ENCODE measurements around the gene TP73.

TP73 gene

GRCh38 chr1:3634059-3634800 lies 18.1 kb upstream of the TP73 start:
- DNase-seq (ENCODE audit: low read depth) = no peak

- no peak for DNase-seq (ENCODE audit: low read depth)
These were observed 16.2 kb upstream of the TP73 start for GRCh38 chr1:3636080-3636479.

DNA sequence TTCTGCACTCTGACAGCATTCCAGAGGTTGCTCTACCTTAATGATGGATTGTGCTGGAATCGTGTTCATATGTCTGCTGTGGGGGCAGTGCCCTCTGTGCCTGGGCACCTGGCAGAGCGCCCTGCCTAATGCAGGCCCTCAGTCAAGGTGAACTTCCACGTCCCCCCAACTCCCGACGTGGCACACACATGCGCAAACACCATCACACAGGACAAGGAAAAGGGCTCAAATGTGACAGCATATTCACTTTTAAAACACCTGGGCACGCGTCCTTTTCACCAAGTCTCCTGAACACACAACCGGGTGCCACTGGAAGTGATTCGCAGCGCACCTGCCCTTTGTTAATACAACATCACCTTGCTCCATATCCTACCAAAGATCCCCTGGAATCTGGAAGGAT lies 15.8 kb upstream of the TP73 start:
- DNase-seq (ENCODE audit: low read depth) = no peak

GRCh38 chr1:3638027-3638426 lies 14.3 kb upstream of the TP73 start:
- no peak for DNase-seq (ENCODE audit: low read depth)

DNA sequence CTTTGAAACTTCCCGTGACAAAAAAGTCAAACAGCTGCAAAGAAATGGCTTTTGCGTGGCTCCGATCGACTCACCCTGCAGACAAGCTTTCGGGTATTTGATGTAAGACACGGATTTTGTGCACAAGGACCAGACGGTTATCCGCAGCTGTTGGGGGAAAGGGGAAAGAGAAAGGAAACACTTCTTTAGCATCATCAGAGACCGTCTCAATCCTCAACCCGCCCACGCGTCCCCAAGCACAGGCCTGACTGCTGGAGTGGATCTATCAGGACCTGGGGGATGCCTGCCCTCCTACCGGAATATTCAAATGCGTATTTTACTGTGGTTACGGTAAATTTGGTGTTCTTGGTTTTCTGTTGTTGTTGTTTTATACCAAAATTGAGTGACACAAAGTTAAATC lies 13.6 kb upstream of the TP73 start:
- DNase-seq (ENCODE audit: low read depth) = no peak

DNA sequence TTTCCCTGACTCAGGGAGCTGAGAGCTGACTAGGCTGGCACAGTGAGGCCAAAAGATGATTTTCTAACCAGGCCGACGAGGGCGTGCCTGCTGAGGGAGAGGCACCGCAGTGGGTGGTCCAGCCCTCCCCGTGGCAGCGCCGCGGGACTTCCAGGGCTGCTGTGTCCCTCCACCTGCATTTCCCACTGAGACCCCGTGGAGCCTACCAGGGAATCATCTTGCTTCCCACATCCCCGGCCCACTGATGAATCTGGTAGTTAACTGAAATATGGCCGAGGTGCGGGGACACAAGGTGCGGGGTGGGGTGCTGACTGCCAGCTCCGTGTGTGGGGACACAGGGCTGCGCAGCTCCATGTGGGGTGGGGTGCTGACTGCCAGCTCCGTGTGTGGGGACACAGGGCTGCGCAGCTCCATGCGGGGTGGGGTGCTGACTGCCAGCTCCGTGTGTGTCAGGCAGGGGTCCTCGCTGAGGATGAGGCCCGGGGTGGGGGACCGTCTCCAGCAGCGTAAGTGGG lies 12.9 kb upstream of the TP73 start:
- DNase-seq (ENCODE audit: low read depth) = no peak

DNA sequence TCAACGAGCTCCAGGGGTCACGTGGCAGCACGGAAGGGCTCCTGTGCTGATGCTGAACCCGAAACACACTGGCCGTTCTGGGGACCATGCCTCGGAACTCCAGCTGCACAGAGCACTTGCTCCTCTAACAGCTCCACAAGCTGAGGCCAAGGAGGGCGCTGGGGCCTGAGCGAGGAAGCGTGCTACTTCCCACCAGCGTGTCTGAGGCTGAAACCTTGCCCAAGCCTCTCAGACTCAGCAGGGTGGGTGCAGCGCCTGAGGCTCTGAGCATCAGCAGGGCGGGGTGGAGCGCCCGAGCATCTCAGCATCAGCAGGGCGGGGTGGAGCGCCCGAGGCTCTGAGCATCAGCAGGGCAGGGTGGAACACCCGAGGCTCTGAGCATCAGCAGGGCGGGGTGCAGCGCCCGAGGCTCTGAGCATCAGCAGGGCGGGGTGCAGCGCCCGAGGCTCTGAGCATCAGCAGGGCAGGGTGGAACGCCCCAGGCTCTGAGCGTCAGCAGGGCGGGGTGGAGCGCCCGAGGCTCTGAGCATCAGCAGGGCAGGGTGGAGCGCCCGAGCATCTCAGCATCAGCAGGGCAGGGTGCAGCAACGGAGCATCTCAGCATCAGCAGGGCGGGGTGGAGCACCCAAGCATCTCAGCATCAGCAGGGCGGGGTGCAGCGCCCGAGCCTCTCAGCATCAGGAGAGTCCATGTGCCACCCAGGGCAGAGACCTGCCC lies 12.0 kb upstream of the TP73 start:
- no peak for DNase-seq (ENCODE audit: low read depth)

- no peak for DNase-seq (ENCODE audit: low read depth)
These were observed 11.1 kb upstream of the TP73 start for GRCh38 chr1:3641046-3641760.

- no peak for DNase-seq (ENCODE audit: low read depth)
These were observed 10.5 kb upstream of the TP73 start for GRCh38 chr1:3641816-3642215.

GRCh38 chr1:3642919-3643675 lies 9.2 kb upstream of the TP73 start:
- no peak for DNase-seq (ENCODE audit: low read depth)

- no peak for DNase-seq (ENCODE audit: low read depth)
These were observed 8.0 kb upstream of the TP73 start for GRCh38 chr1:3644273-3644672.

- no peak for DNase-seq (ENCODE audit: low read depth)
These were observed 7.1 kb upstream of the TP73 start for GRCh38 chr1:3645247-3645646.

GRCh38 chr1:3645666-3646355 lies 6.5 kb upstream of the TP73 start:
- DNase-seq (ENCODE audit: low read depth) = no peak

DNA sequence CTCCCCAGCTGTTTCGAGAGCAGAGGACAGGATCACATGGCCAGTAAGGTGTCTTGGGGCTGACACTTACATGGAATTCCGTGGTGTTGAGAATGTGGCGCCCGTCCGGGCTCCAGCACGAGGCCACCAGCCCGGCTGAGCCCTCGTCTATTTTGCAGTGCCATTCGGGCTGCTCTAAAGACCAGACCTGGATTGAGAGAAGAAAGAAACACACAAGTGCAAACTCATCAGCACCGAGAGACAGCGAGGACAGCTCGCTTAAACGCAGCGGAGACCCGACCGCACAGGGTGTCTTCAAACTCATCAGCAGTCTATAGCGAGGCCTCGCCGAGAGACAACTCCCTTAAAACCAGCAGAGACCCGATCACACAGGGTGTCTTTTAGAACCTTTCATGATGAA lies 5.7 kb upstream of the TP73 start:
- no peak for DNase-seq (ENCODE audit: low read depth)

DNA sequence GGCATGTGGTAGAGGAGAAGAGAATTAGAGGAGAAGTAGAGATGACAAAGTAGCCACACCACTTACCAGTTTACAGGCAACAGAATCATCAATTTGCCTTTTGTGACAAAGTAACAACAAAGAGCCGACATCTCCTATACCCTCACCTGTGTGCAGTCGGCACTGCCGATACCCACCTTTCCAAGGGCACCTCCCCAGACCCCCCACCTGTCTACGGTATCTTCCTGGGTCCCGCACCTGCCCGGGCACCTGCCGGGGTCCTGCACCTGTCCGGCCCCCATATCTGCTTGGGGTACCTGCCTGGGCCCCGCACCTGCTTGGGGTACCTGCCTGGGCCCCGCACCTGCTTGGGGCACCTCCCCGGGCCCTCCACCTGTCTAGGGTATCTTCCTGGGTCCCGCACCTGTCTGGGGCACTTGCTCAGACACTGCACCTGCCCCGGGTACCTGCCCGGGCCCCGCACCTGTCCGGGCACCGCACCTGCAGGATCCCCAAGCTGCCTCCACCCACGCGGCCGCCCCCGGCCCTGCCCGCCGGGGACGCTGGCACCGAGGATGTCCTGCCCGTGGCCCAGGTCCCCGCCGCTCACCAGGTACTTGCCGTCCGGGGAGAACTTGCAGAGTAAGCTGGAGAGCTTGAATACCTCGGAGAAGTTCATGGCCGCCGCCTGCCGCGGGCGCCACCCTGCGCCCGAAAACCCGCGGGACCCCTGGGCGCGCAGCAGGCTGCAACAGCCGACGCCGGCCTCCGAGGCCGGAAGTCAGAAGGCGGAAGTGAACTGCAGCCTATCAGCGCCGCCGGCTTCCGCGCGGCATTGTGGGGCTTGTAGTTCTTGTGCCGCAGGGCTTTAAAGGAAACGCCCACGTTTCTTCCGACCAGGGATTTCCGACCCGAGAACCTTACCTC lies 2.7 kb upstream of the TP73 start, which contains the start of gene WRAP73:
WRAP73 (minus strand) TSS at position 762 of the 906 bp plus-strand sequence; CDS start at position 658, 104 bp downstream.
- peak; percentile 92 for DNase-seq (ENCODE audit: low read depth)

DNA sequence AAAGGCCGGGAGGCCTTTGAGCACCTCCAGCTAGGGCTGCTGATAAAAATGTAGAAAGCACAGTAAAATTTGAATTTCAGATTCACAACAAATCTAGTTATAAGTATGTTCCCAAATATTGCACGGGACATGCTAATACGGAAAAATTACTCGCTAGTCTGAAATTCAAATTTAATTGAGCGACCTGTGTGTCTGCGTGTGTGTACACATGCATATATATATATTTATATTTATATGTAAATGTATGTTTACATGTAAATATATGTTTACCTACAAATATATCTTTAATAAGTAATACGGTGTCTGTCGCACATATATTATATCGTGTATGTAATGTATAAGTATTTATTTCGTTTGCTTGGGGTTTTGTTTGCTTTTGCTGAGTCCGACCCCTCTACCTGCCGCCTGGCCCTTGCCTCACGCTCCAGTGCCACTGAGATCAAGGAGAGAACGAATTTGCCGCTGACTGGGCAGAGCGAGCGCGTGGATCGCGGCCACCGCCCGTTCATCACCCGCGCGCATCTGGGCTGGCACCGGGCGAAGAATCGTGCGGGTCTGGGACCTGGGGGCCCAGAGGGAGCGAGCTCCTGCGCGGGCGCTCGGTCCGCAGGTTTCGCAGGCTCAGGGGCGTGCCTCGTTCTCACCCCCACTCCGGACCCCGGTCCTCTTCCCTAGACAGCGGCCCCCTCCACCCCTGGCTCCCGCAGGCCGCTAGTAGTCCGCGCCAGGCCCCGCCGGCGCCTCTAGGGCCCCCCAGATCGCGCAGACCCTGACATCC lies 1.9 kb upstream of the TP73 start:
- no peak for DNase-seq (ENCODE audit: low read depth)

DNA sequence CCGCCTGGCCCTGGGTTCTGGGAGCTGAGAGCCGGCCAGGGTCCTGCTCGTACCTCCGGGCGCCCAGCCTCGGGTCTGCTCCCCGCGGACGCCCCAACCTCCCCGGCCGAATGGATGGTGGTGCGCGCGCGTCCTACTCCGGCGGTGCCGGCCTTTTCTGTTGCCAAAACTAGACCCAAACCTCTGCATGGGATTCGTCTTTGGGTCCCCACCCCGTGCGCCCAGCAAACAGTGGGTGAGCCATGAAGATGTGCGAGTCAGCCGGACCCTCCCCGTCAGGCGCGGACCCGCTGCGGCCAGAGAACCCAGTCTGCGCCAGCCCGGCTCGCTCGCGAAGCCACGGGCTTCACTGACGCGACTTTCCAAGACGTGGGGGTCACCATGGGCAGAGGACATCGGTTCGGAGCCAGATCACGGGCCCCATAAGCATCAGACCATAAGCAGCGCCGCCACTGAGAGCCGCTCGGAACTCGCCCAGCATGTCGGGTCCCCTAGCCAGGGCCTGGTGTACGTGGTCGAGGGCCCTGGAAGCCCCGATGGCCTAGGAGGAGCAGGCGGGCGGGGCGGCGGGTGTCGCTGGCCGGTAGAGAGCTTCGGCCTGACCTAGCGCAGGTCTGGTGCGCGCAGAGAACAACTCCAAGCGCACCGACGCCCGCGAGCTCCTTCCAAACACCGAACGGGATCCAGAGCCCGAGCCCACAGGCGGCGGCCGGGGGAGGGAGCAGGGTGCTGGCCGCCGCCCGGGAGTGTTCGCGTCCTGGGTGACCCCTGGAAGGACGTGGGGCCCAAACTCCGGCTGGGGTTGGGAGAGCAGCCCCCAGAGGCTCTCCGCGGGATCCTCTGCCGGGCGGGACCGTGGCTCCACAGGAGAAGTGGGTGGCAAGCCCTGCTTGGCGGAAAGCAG lies 1.0 kb upstream of the TP73 start:
- no peak for DNase-seq (ENCODE audit: low read depth)

- no peak for DNase-seq (ENCODE audit: low read depth)
These were observed 401 bp downstream of the TP73 start for GRCh38 chr1:3652548-3653285.

Measured in EH (cell line).